ENCODE measurements around the gene TBC1D8.

The TBC1D8 gene

GRCh38 chr2:101135412-101136296, 15.5 kb downstream of the TBC1D8 start:
- DNase-seq (ENCODE audit: low spot score), result no peak

- no peak for DNase-seq (ENCODE audit: low spot score)
Measured at GRCh38 chr2:101133492-101134100, 17.6 kb downstream of the TBC1D8 start.

- no peak for DNase-seq (ENCODE audit: low spot score)
Measured at GRCh38 chr2:101132202-101132601, 19.0 kb downstream of the TBC1D8 start.

DNA sequence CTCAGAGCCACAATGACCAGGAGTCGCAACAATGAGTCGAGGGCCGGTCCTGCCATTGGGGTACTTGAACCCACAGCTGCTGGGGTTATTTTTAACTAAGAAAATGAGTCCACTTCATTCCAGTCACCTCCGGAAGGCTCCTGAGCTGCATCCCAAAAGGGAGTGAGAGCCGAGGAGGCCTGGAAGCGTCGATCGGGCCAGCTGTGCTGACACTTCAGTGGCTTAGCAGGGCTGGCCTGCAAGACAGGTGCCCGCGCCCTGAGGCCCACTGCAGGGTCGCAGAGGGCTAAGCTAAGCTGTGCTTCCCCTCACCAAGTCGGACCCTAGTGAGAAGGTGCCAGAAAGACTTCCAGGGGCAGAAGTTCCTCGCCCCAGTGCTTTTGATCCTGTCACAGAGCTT, 21.1 kb downstream of the TBC1D8 start:
- no peak for DNase-seq (ENCODE audit: low spot score)

- DNase-seq (ENCODE audit: low spot score), result no peak
Measured at GRCh38 chr2:101127319-101128056, 23.7 kb downstream of the TBC1D8 start.

DNA sequence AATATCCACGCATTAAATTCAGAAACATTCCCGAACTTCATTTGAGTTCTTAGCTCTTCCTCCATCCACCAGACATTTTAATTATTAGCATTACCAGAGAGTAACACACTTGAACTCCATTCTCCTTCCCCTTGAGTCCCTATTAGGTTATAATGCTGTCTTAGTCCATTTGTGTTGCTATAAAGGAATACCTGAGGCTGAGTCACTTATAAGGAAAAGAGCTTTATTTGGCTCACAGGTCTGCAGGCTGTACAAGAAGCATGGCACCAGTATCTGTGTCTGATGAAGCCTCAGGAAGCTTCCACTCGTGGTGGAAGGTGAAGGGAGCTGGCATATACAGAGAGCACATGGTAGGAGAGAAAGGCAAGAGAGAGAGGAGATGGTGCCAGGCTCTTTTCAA, 25.4 kb downstream of the TBC1D8 start:
- DNase-seq (ENCODE audit: low spot score), result no peak

DNA sequence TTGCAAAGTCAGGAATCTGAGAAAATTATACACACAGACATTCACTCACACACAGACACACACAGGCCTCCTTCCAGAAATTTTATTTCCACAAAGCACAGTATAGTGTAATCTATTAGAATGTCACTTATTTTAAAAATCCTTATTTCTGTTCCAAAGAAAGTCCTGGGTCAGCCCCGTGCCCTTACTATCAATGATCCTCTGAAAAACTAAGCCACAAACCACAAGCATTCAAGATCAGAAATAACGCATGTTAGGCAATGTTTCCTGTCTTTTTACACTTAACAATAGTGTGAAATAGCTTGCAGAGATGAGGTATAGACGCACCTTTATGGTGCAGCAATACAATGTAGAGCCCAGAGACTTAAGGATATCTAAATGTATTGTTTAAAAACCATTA, 25.8 kb downstream of the TBC1D8 start:
- DNase-seq (ENCODE audit: low spot score), result no peak

DNA sequence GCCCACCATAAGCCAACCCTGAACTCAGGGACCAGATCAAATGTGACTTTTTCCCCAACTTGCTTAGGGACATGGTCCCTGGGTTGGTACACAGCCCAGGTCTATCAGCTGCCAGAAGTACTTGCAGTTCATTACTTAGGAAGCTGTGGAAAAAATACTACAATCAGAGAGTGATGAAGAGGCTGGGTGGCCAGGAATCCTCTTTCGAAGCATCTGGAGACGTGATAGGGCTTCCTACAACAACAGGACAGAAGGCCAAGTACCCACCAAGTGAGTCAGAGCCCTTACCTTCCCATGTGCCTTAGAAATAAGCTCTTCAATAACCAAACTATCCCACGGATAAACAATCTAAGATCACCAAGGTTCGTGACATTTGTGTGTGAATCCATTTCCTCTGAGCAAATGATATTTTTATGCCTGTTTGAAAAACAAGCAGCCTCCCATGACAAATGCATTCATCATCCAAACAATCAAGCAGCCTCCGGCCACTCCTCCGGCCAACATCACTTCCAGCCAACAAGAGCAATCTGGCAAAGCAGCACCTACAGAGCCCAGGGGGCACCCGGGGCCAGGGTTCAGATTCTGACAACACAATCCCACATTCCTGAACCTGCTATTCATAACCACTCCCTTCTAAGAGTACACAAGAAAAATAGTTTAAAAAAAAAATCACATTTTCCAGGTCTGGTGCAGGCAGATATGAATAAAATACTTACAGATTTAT, 26.4 kb downstream of the TBC1D8 start:
- peak; percentile 41 for DNase-seq (ENCODE audit: low spot score)

- DNase-seq (ENCODE audit: low spot score), result no peak
Measured at GRCh38 chr2:101123795-101124471, 27.2 kb downstream of the TBC1D8 start.

- DNase-seq (ENCODE audit: low spot score), result no peak
Measured at GRCh38 chr2:101121174-101121573, 30.0 kb downstream of the TBC1D8 start.

DNA sequence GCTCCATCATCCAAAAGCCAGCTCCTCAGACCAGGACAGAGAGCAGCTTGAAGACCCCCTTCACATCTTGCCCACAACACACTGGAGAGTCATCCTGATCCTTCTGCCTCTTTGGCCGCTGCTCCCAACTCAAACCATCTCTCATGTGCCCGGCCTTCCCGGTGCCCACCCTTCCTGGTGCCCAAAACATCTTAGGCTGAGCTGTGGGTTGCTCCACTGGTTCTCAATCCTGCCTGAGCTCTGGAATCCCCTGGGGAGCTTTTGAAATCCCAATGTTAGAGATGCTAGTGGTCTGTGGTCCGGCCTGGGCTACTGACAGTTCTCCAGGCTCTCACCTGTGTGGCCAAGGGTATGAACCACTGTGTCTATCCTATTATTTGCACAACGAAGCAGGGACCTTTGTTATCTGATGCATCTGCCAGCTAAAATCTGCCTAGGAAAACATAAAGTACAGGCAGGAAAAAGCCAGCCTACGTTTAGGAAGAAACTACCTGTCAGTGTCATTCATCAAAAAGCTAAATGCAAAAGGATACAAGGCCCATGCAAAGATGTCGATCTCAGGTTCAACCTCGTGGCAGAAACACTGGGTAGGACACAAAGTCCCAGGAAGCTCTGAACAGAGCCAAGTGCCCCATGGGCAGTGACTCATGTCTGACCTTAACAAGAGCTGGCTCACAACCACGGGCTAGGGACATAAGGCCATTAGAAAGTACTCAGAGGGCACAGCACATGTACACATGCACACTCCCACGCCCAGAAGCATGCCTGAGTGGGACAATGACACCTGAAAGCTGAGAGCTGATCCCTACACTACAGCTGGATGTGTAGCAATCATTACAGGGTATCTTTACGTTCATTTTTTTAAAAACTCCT, 30.8 kb downstream of the TBC1D8 start:
- DNase-seq (ENCODE audit: low spot score), result no peak

DNA sequence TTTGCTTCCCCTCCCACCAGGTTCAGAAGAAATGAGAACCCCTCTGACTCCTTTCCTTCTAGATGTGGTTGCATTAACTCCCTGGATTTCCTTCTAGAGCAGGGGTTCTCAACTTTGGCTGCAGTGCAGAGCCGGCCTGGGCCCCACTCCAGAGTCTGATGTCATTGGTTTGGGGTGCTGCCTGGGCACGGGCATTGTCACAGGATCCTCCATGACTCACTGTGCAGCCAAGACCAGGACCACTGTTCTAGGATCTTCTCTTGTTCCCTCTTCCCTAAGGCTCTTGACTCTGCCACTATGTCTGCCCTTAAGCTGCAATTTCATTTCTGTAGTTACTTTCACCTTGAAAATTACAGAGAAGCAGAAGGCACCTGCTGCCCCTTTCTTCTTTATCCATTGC, 31.8 kb downstream of the TBC1D8 start:
- no peak for DNase-seq (ENCODE audit: low spot score)

GRCh38 chr2:101116841-101117552, 34.2 kb downstream of the TBC1D8 start:
- DNase-seq (ENCODE audit: low spot score), result no peak

GRCh38 chr2:101116348-101116747, 34.8 kb downstream of the TBC1D8 start:
- no peak for DNase-seq (ENCODE audit: low spot score)

DNA sequence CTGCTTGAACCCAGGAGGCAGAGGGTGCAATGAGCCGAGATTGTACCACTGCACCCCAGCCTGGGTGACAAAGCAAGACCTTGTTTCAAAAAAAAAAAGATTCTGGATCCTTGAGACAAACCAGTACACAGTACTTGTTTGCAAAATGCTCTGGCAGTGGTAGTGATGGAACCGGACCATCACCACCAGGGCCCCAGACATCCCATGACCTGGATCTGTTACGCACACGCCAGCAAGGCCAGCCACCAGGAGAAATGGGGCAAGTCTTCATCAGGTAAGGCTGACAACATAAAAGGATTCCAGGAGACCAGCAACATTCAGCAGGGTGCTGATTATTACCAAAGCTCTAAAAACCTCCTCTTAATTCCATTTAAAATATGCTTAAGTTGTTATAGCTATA, 35.5 kb downstream of the TBC1D8 start:
- DNase-seq (ENCODE audit: low spot score), result no peak

DNA sequence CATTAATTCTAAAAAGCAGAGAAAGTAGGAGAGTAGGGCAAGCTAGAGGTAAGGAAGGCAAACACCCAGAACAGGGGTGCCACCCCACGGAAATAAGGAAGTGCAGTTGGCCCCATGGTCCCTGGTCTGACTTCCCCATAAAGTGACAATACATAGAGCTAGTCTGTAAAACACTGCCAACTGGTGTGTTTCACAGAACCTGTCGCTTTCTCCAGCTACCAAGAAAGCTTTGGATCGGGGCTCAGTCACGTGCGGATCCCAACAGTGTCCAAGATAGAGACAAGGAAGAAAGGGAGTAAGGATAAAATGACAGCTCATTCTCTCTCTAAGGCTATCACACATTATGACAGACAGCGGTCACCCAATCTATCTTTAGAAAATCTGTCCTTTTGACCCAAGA, 36.4 kb downstream of the TBC1D8 start:
- no peak for DNase-seq (ENCODE audit: low spot score)

DNA sequence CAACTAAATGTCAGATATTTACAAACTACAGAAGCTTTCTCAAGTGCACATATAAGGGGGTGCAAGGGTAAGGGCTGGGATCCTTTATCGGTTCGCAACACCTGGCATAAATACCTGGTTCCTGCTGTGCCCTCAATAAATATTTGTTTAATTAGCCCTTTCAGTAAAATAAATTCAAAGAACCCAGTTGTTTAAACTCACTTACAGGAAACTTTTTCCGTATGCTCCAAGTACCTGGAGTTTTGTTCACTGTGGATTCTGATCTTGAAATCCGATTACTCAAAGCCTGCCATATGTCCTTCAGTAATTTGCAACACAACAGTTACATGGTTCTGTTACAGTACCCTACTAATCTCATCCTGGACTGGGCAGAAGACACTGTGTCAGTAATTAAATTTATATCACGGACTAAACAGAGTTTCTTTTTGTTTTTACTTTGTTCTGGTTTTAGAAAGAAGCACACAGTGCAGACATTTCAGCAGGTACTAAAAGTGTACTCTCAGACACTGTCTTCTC, 36.9 kb downstream of the TBC1D8 start:
- no peak for DNase-seq (ENCODE audit: low spot score)

GRCh38 chr2:101113441-101114267, 37.5 kb downstream of the TBC1D8 start:
- peak; percentile 64 for DNase-seq (ENCODE audit: low spot score)

- no peak for DNase-seq (ENCODE audit: low spot score)
Measured at GRCh38 chr2:101112772-101113157, 38.4 kb downstream of the TBC1D8 start.

All from iPS-NIHi11 (cell line).